HG02798 (cell line): ENCODE data around the gene RELL1.

ENCODE experiments used
- ATAC-seq: cut with Tn5 transposase; IDR thresholded peaks from one replicate; pipeline ENCODE4 v1.9.1; 2021; ENCODE audit warnings: mild to moderate bottlenecking; ENCODE audit not compliant: unreplicated experiment, poor library complexity

RELL1 gene

GRCh38 chr4:37686373-37687193 is at the start of gene RELL1:
TSS of gene RELL1 (minus strand) at chr4:37686376. CDS start at chr4:37686287, 89 bp downstream.
- ATAC-seq, result peak; percentile 85

GRCh38 chr4:37735578-37735977 is 49.4 kb upstream of the RELL1 start:
- no peak for ATAC-seq

GRCh38 chr4:37734989-37735388 is 48.8 kb upstream of the RELL1 start:
- no peak for ATAC-seq

- no peak for ATAC-seq
Measured at GRCh38 chr4:37733240-37733867, 47.2 kb upstream of the RELL1 start.

- ATAC-seq, result peak; percentile 83
Measured at GRCh38 chr4:37732526-37733186, 46.5 kb upstream of the RELL1 start.

- ATAC-seq, result no peak
Measured at GRCh38 chr4:37729649-37730004, 43.5 kb upstream of the RELL1 start.

- no peak for ATAC-seq
Measured at GRCh38 chr4:37728064-37728463, 41.9 kb upstream of the RELL1 start.

GRCh38 chr4:37727635-37728034 is 41.5 kb upstream of the RELL1 start:
- no peak for ATAC-seq

- ATAC-seq, result no peak
Measured at GRCh38 chr4:37726666-37727065, 40.5 kb upstream of the RELL1 start.

GRCh38 chr4:37725718-37726117 is 39.5 kb upstream of the RELL1 start:
- peak; percentile 66 for ATAC-seq

GRCh38 chr4:37723067-37723466 is 36.9 kb upstream of the RELL1 start:
- ATAC-seq, result no peak

GRCh38 chr4:37721995-37722638 is 35.9 kb upstream of the RELL1 start:
- ATAC-seq, result no peak

- ATAC-seq, result no peak
Measured at GRCh38 chr4:37719021-37719420, 32.8 kb upstream of the RELL1 start.

GRCh38 chr4:37717576-37717975 is 31.4 kb upstream of the RELL1 start:
- ATAC-seq, result no peak

- ATAC-seq, result peak; percentile 77
Measured at GRCh38 chr4:37715889-37716402, 29.8 kb upstream of the RELL1 start.

GRCh38 chr4:37710491-37710890 is 24.3 kb upstream of the RELL1 start:
- ATAC-seq, result no peak

GRCh38 chr4:37706032-37706431 is 19.9 kb upstream of the RELL1 start:
- ATAC-seq, result no peak

GRCh38 chr4:37705571-37705970 is 19.4 kb upstream of the RELL1 start:
- no peak for ATAC-seq

- ATAC-seq, result no peak
Measured at GRCh38 chr4:37699868-37700481, 13.8 kb upstream of the RELL1 start.

- ATAC-seq, result no peak
Measured at GRCh38 chr4:37697566-37697965, 11.4 kb upstream of the RELL1 start.
